Measurements from ENCODE around the gene AATF.

- TF ChIP-seq, protein P1, sequence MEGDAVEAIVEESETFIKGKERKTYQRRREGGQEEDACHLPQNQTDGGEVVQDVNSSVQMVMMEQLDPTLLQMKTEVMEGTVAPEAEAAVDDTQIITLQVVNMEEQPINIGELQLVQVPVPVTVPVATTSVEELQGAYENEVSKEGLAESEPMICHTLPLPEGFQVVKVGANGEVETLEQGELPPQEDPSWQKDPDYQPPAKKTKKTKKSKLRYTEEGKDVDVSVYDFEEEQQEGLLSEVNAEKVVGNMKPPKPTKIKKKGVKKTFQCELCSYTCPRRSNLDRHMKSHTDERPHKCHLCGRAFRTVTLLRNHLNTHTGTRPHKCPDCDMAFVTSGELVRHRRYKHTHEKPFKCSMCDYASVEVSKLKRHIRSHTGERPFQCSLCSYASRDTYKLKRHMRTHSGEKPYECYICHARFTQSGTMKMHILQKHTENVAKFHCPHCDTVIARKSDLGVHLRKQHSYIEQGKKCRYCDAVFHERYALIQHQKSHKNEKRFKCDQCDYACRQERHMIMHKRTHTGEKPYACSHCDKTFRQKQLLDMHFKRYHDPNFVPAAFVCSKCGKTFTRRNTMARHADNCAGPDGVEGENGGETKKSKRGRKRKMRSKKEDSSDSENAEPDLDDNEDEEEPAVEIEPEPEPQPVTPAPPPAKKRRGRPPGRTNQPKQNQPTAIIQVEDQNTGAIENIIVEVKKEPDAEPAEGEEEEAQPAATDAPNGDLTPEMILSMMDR (IDR thresholded peaks at IDR 0.05), result no peak
- TF ChIP-seq POLR2A (IDR thresholded peaks at IDR 0.05) (no peak), POLR2AphosphoS5 (IDR thresholded peaks at IDR 0.05; ENCODE audit: insufficient read depth in 1 of 2, low read depth in 1 of 2) (no peak)
Measured at GRCh38 chr17:37016780-37017179, 68.0 kb downstream of the AATF start.
